Measurements from ENCODE around the gene CTCFL.

GRCh38 chr20:57509665-57510237 is 15.2 kb downstream of the CTCFL start:
- no peak for TF ChIP-seq POLR2AphosphoS5 (IDR thresholded peaks at IDR 0.05)
- peak in 1 of 4 experiments; percentile 16 for TF ChIP-seq CTCF (IDR thresholded peaks at IDR 0.05)
